ENCODE measurements around the gene TUBGCP3.

Gene TUBGCP3

GRCh38 chr13:112576191-112576590, 11.8 kb downstream of the TUBGCP3 start:
- ChIA-PET POLR2A (no interaction called here), CTCF (interaction anchor here (1.6 kb wide), 1 partner anchor 9 kb away, joined by 8 read pairs; no protein-coding TSS in a partner anchor)
- DNase-seq (ENCODE audit: low read depth, low spot score): no peak
- no peak for TF ChIP-seq CTCF (IDR thresholded peaks at IDR 0.05; ENCODE audit: insufficient read depth, low read length, missing control alignments)
- no peak overlapping the region for H3K4me3 ChIP-seq (ENCODE audit: low read depth, low read length)

GRCh38 chr13:112575675-112576074, 12.3 kb downstream of the TUBGCP3 start:
- POLR2A ChIA-PET: no interaction called here
- no peak overlapping the region for H3K4me3 ChIP-seq (ENCODE audit: low read depth, low read length)
- peak; percentile 12 for TF ChIP-seq CTCF (IDR thresholded peaks at IDR 0.05; ENCODE audit: insufficient read depth, low read length, missing control alignments)
- DNase-seq (ENCODE audit: low read depth, low spot score): no peak
- CTCF ChIA-PET: interaction anchor here (1.6 kb wide), 1 partner anchor 10 kb away, joined by 8 read pairs; no protein-coding TSS in a partner anchor

- H3K4me3 ChIP-seq (ENCODE audit: low read depth, low read length): no peak overlapping the region
- DNase-seq (ENCODE audit: low read depth, low spot score): no peak
- CTCF ChIA-PET: interaction anchor here (1.6 kb wide), 1 partner anchor 10 kb away, joined by 8 read pairs; no protein-coding TSS in a partner anchor
- POLR2A ChIA-PET: no interaction called here
- no peak for TF ChIP-seq CTCF (IDR thresholded peaks at IDR 0.05; ENCODE audit: insufficient read depth, low read length, missing control alignments)
Measured at GRCh38 chr13:112574834-112575613, 12.9 kb downstream of the TUBGCP3 start.

- TF ChIP-seq CTCF (IDR thresholded peaks at IDR 0.05; ENCODE audit: insufficient read depth, low read length, missing control alignments): no peak
- CTCF ChIA-PET: interaction anchor here (1.6 kb wide), 1 partner anchor 11 kb away, joined by 8 read pairs; no protein-coding TSS in a partner anchor
- no peak overlapping the region for H3K4me3 ChIP-seq (ENCODE audit: low read depth, low read length)
- DNase-seq (ENCODE audit: low read depth, low spot score): no peak
- POLR2A ChIA-PET: no interaction called here
Measured at GRCh38 chr13:112574416-112574815, 13.5 kb downstream of the TUBGCP3 start.

GRCh38 chr13:112573710-112574109, 14.2 kb downstream of the TUBGCP3 start:
- DNase-seq (ENCODE audit: low read depth, low spot score): no peak
- CTCF ChIA-PET: interaction anchor here (0.8 to 1.5 kb wide), 2 partner anchors 10 to 32 kb away, joined by 4 to 5 read pairs; no protein-coding TSS in a partner anchor
- H3K4me3 ChIP-seq (ENCODE audit: low read depth, low read length): no peak overlapping the region
- POLR2A ChIA-PET: no interaction called here
- no peak for TF ChIP-seq CTCF (IDR thresholded peaks at IDR 0.05; ENCODE audit: insufficient read depth, low read length, missing control alignments)

- ChIA-PET POLR2A (no interaction called here), CTCF (no interaction called here)
- no peak for TF ChIP-seq CTCF (IDR thresholded peaks at IDR 0.05; ENCODE audit: insufficient read depth, low read length, missing control alignments)
- DNase-seq (ENCODE audit: low read depth, low spot score): no peak
- no peak overlapping the region for H3K4me3 ChIP-seq (ENCODE audit: low read depth, low read length)
Measured at GRCh38 chr13:112572366-112572765, 15.6 kb downstream of the TUBGCP3 start.
